Panc1 (cell line): Measurements from ENCODE around the gene THSD7A. TPM values are rescaled to one million over a fixed set of nuclear protein-coding genes. Genes with fewer than 3 reads are reported as not detected.

Experiments used
- ATAC-seq: fragments of 200-7000 bp; cut with Tn5 transposase; 2 replicates; pipeline ENCODE4 v1.9.1; 2020; ENCODE audit warnings: mild to moderate bottlenecking, moderate library complexity
- BruUV-seq: library from RNA; stranded (reverse); fragments of 400-500 nt; replicated peaks from 2 replicates; lab custom pipeline; 2021; lab: Mats Ljungman, UMichigan
- CTCF ChIA-PET: fragments of 300-600 bp; sonication (Branson Sonifier 250); formaldehyde crosslinking; loops from one replicate; lab custom pipeline; 2022; ENCODE audit warnings: antibody characterized with exemption; lab: Charles Lee
- POLR2A ChIA-PET: fragments of 300-600 bp; sonication (Branson Sonifier 250); formaldehyde crosslinking; loops from one replicate; lab custom pipeline; 2022; ENCODE audit warnings: antibody characterized with exemption; lab: Charles Lee
- DNase-seq: peaks from one replicate; pipeline ENCODE4 v3.0.0-alpha.2; 2010; ENCODE audit warnings: low read depth, low spot score
- H3K27ac ChIP-seq: 2 replicates; pipeline ENCODE4 v1.5.1; 2011; ENCODE audit warnings: mild to moderate bottlenecking, low read length, inconsistent platforms
- H3K27me3 ChIP-seq: fragments of 200-500 bp; sonication (Bioruptor generic); 2 replicates; pipeline ENCODE4 v1.6.0; 2014; ENCODE audit warnings: low read length, inconsistent platforms; ENCODE audit not compliant: control insufficient read depth, insufficient read depth
- H3K36me3 ChIP-seq: fragments of 200-500 bp; sonication (Bioruptor generic); 2 replicates; pipeline ENCODE4 v1.5.1; 2014; ENCODE audit warnings: inconsistent platforms, mild to moderate bottlenecking, low read length, moderate library complexity; ENCODE audit not compliant: control insufficient read depth, insufficient read depth
- H3K4me1 ChIP-seq: 2 replicates; pipeline ENCODE4 v1.5.1; 2011; ENCODE audit warnings: inconsistent platforms, mild to moderate bottlenecking, low read length, moderate library complexity; ENCODE audit not compliant: control insufficient read depth, insufficient read depth
- H3K4me3 ChIP-seq, 2 experiments: 2 replicates each; pipeline ENCODE4 v1.5.1; 2011 to 2012; ENCODE audit warnings: low read depth in 2 of 2, low read length in 2 of 2, mild to moderate bottlenecking in 2 of 2, inconsistent platforms in 1 of 2, moderate library complexity in 1 of 2
- H3K9me3 ChIP-seq: fragments of 200-500 bp; sonication (Bioruptor generic); 2 replicates; pipeline ENCODE4 v1.5.1; 2014; ENCODE audit warnings: low read depth, mild to moderate bottlenecking, inconsistent platforms, low read length, moderate library complexity; ENCODE audit not compliant: control insufficient read depth, insufficient read depth
- POLR2AphosphoS5 ChIP-seq: IDR thresholded peaks from 2 replicates; pipeline ENCODE4 v1.6.1; 2012; ENCODE audit warnings: mild to moderate bottlenecking, low read depth, low read length, moderate library complexity
- SIN3A ChIP-seq: IDR thresholded peaks from 2 replicates; pipeline ENCODE4 v1.6.1; 2012; ENCODE audit warnings: low read depth, mild to moderate bottlenecking, low read length, moderate library complexity, borderline replicate concordance; ENCODE audit not compliant: insufficient read depth
- TCF7L2 ChIP-seq: IDR thresholded peaks from 2 replicates; pipeline ENCODE4 v1.6.1; 2011; ENCODE audit warnings: mild to moderate bottlenecking, low read depth, low read length, inconsistent platforms
- in situ Hi-C: cut with HindIII; loops from 2 replicates; pipeline ENCODE4 v1.10.0; 2016; ENCODE audit warnings: low sequenced_read_pairs, low pct_unique_long_range_greater_than_20kb
- intact Hi-C: fragments of 100-400 bp; cut with micrococcal nuclease; formaldehyde crosslinking; loops from one replicate; pipeline ENCODE4 v1.10.0; 2022; ENCODE audit not compliant: unreplicated experiment
- total RNA-seq: library from RNA; stranded (reverse); gene quantifications from one replicate; pipeline ENCODE4 v1.2.1, GENCODE V29; 2021; ENCODE audit not compliant: unreplicated experiment
- TF ChIP-seq, protein P1 (sequence below), 2 experiments: IDR thresholded peaks; 2 replicates each; pipeline ENCODE4 v1.6.1; 2011 to 2012; ENCODE audit warnings: low read depth in 2 of 2, control low read depth in 1 of 2, low read length in 1 of 2, mild to moderate bottlenecking in 1 of 2, moderate library complexity in 1 of 2; ENCODE audit not compliant: insufficient read depth in 1 of 2
- TF ChIP-seq, protein P2 (sequence below): fragments of 450-650 bp; IDR thresholded peaks from 2 replicates; pipeline ENCODE4 v1.5.1; 2017; ENCODE audit warnings: mild to moderate bottlenecking

Gene THSD7A
- total RNA-seq, 1 experiment from 2014 or later = 38.6 TPM

DNA sequence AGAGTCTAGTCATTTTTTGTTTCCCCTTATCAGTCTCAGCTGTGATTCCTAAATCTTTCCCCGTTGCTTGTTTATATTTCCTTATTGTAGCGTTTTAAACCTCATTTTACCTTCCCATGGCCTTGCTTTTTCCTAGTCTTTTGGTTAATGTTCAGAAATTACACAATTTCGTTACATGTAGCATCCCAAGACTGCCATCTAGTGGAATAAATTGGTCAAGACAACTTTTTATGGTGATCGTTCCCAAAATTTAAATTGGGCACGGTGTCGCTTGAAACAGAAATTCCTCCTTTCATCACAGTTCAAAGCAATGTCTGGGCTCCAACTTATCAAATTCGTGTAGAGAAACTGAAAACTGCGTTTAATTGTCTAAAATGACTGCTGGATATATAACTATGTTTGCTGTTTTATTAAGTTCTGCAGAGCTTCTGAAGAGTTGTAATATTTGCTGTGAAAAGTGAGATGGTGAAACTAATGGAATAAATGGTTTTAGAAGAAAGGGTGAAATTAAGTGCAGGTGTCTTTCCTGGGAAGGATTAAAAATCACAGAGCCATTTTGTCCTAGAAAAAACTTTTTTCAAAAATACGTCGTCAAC, 488.1 kb downstream of the THSD7A start:
- in situ Hi-C loops = no loop called here
- 0 out of 2 replicates have a peak, but pooled peaks have one; percentile 31 for ATAC-seq

GRCh38 chr7:11343136-11343535, 488.9 kb downstream of the THSD7A start:
- DNase-seq = no peak
- in situ Hi-C loops = no loop called here
- BruUV-seq = no TSS peak

More for the DNA sequence above, 488.1 kb downstream of the THSD7A start:
- no TSS peak for BruUV-seq
- intact Hi-C loops = loop anchor here (5.0 to 10.0 kb wide), 5 partner anchors 132 to 929 kb away; a partner anchor contains a TSS
- Histone ChIP-seq H3K27ac (no peak overlapping the region), H3K27me3 (peaks cover 4% of the 10 kb centered on the region; the same call in 1 of the 2 replicates), H3K9me3 (no peaks in the 10 kb centered on the region), H3K4me1 (peaks cover 6% of the 10 kb centered on the region; the same call in 1 of the 2 replicates), H3K36me3 (no peaks in the 10 kb centered on the region), H3K4me3 (peak overlapping the region in 1 of 2 experiments; percentile 11; a peak in 1 of 4 replicates)
- TF ChIP-seq, protein P1, sequence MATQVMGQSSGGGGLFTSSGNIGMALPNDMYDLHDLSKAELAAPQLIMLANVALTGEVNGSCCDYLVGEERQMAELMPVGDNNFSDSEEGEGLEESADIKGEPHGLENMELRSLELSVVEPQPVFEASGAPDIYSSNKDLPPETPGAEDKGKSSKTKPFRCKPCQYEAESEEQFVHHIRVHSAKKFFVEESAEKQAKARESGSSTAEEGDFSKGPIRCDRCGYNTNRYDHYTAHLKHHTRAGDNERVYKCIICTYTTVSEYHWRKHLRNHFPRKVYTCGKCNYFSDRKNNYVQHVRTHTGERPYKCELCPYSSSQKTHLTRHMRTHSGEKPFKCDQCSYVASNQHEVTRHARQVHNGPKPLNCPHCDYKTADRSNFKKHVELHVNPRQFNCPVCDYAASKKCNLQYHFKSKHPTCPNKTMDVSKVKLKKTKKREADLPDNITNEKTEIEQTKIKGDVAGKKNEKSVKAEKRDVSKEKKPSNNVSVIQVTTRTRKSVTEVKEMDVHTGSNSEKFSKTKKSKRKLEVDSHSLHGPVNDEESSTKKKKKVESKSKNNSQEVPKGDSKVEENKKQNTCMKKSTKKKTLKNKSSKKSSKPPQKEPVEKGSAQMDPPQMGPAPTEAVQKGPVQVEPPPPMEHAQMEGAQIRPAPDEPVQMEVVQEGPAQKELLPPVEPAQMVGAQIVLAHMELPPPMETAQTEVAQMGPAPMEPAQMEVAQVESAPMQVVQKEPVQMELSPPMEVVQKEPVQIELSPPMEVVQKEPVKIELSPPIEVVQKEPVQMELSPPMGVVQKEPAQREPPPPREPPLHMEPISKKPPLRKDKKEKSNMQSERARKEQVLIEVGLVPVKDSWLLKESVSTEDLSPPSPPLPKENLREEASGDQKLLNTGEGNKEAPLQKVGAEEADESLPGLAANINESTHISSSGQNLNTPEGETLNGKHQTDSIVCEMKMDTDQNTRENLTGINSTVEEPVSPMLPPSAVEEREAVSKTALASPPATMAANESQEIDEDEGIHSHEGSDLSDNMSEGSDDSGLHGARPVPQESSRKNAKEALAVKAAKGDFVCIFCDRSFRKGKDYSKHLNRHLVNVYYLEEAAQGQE (IDR thresholded peaks at IDR 0.05; ENCODE audit: insufficient read depth in 1 of 2, low read depth in 2 of 2, low read length in 1 of 2) = no peak
- TF ChIP-seq SIN3A (no peak), POLR2AphosphoS5 (no peak), TCF7L2 (no peak)
- TF ChIP-seq, protein P2, sequence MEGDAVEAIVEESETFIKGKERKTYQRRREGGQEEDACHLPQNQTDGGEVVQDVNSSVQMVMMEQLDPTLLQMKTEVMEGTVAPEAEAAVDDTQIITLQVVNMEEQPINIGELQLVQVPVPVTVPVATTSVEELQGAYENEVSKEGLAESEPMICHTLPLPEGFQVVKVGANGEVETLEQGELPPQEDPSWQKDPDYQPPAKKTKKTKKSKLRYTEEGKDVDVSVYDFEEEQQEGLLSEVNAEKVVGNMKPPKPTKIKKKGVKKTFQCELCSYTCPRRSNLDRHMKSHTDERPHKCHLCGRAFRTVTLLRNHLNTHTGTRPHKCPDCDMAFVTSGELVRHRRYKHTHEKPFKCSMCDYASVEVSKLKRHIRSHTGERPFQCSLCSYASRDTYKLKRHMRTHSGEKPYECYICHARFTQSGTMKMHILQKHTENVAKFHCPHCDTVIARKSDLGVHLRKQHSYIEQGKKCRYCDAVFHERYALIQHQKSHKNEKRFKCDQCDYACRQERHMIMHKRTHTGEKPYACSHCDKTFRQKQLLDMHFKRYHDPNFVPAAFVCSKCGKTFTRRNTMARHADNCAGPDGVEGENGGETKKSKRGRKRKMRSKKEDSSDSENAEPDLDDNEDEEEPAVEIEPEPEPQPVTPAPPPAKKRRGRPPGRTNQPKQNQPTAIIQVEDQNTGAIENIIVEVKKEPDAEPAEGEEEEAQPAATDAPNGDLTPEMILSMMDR = peak; percentile 84
- POLR2A ChIA-PET = no interaction called here
- CTCF ChIA-PET = interaction anchor here (0.6 kb wide), 1 partner anchor 157 kb away, joined by 6 read pairs; no protein-coding TSS in a partner anchor
- DNase-seq = peak; percentile 46

More at GRCh38 chr7:11343136-11343535, 488.9 kb downstream of the THSD7A start:
- H3K4me1 ChIP-seq = peaks cover 6% of the 10 kb centered on the region; the same call in 1 of the 2 replicates
- no peaks in the 10 kb centered on the region for H3K36me3 ChIP-seq
- H3K27ac ChIP-seq = no peak overlapping the region
- peaks cover 4% of the 10 kb centered on the region; the same call in 1 of the 2 replicates for H3K27me3 ChIP-seq
- ChIA-PET CTCF (interaction anchor here (0.6 kb wide), 1 partner anchor 156 kb away, joined by 6 read pairs; no protein-coding TSS in a partner anchor), POLR2A (no interaction called here)
- H3K4me3 ChIP-seq = no peak overlapping the region
- H3K9me3 ChIP-seq = no peaks in the 10 kb centered on the region
- ATAC-seq = no peak
- intact Hi-C loops = loop anchor here (5.0 to 10.0 kb wide), 5 partner anchors 131 to 928 kb away; a partner anchor contains a TSS
- TF ChIP-seq TCF7L2 (no peak), SIN3A (no peak), POLR2AphosphoS5 (no peak)
- TF ChIP-seq, protein P2 = no peak
- TF ChIP-seq, protein P1 (IDR thresholded peaks at IDR 0.05; ENCODE audit: insufficient read depth in 1 of 2, low read depth in 2 of 2, low read length in 1 of 2) = no peak
